ENCODE results near the gene SOCS3. TPM values are rescaled to one million over a fixed set of nuclear protein-coding genes. Genes with fewer than 3 reads are reported as not detected.

SOCS3 gene
- polyA plus RNA-seq, 5 donors: 7.5 to 49.2 (median 26.1) TPM

- DNase-seq: no peak
Observed at GRCh38 chr17:78392295-78392694, 32.4 kb upstream of the SOCS3 start.

- DNase-seq: no peak
Observed at GRCh38 chr17:78391843-78392242, 32.0 kb upstream of the SOCS3 start.

- no peak for DNase-seq
Observed at GRCh38 chr17:78391051-78391431, 31.2 kb upstream of the SOCS3 start.

- DNase-seq: no peak
Observed at GRCh38 chr17:78390241-78391050, 30.6 kb upstream of the SOCS3 start.

GRCh38 chr17:78387977-78388941 is 28.4 kb upstream of the SOCS3 start:
- no peak for DNase-seq

- no peak for DNase-seq
Observed at GRCh38 chr17:78384479-78385175, 24.8 kb upstream of the SOCS3 start.

- no peak for DNase-seq
Observed at GRCh38 chr17:78383725-78384471, 24.0 kb upstream of the SOCS3 start.

GRCh38 chr17:78381601-78382232 is 21.8 kb upstream of the SOCS3 start:
- no peak for DNase-seq

- DNase-seq: no peak
Observed at GRCh38 chr17:78380370-78380769, 20.5 kb upstream of the SOCS3 start.

GRCh38 chr17:78379131-78379491 is 19.2 kb upstream of the SOCS3 start:
- no peak for DNase-seq

- peak; percentile 66 to 76 for DNase-seq
Observed at GRCh38 chr17:78378225-78379130, 18.6 kb upstream of the SOCS3 start, which contains the start of gene PGS1. Gene PGS1, plus strand, starts transcription at chr17:78378649. Its CDS starts 17 bp downstream, at chr17:78378666.

GRCh38 chr17:78377858-78378224 is 18.0 kb upstream of the SOCS3 start:
- no peak for DNase-seq

- no peak for DNase-seq
Observed at GRCh38 chr17:78376161-78376560, 16.3 kb upstream of the SOCS3 start.

GRCh38 chr17:78375401-78376151 is 15.7 kb upstream of the SOCS3 start:
- DNase-seq: no peak

GRCh38 chr17:78374631-78375274 is 14.9 kb upstream of the SOCS3 start:
- no peak for DNase-seq

- no peak for DNase-seq
Observed at GRCh38 chr17:78374189-78374588, 14.3 kb upstream of the SOCS3 start.

GRCh38 chr17:78372841-78373240 is 13.0 kb upstream of the SOCS3 start:
- DNase-seq: no peak

GRCh38 chr17:78371056-78371455 is 11.2 kb upstream of the SOCS3 start:
- DNase-seq: no peak
